H1 (cell line): ENCODE data around the gene FAM193B. TPM values are rescaled to one million over a fixed set of nuclear protein-coding genes. Genes with fewer than 3 reads are reported as not detected.

Experiments
- CTCF ChIA-PET: fragments of 300-600 bp; sonication (Branson Sonifier 250); formaldehyde crosslinking; loops from one replicate; lab custom pipeline; 2021; ENCODE audit not compliant: partially characterized antibody; lab: Charles Lee
- POLR2A ChIA-PET: fragments of 300-600 bp; sonication (Branson Sonifier 250); formaldehyde crosslinking; loops from one replicate; lab custom pipeline; 2021; ENCODE audit warnings: inconsistent platforms; ENCODE audit not compliant: partially characterized antibody; lab: Charles Lee
- DNase-seq, 2 experiments: peaks; one replicate each; pipeline versions ENCODE4 v3.0.0 to v3.0.0-alpha.2; 2010 to 2022; ENCODE audit warnings: low spot score in 2 of 2, low read depth in 1 of 2, mixed read lengths in 1 of 2
- FAIRE-seq: peaks from 2 replicates; lab custom pipeline; 2011; peaks lifted over from hg19 to GRCh38; lab: Jason Lieb, UNC
- H2AFZ ChIP-seq: 2 replicates; pipeline ENCODE4 v1.8.1; 2012; ENCODE audit warnings: low read length, inconsistent platforms
- H2AK5ac ChIP-seq: 2 replicates; pipeline ENCODE4 v1.6.1; 2013; ENCODE audit warnings: low read depth, low read length
- H2BK120ac ChIP-seq: replicated peaks from 2 replicates; pipeline ENCODE3; 2013; ENCODE audit warnings: low read depth, low read length, inconsistent platforms
- H2BK12ac ChIP-seq: 2 replicates; pipeline ENCODE4 v1.6.1; 2013; ENCODE audit warnings: low read depth, low read length
- H2BK15ac ChIP-seq: 2 replicates; pipeline ENCODE4 v1.6.1; 2013; ENCODE audit warnings: low read length
- H2BK20ac ChIP-seq: 2 replicates; pipeline ENCODE4 v1.6.1; 2013; ENCODE audit warnings: low read length
- H2BK5ac ChIP-seq: 2 replicates; pipeline ENCODE4 v1.6.1; 2013; ENCODE audit warnings: low read depth, low read length
- H3K14ac ChIP-seq: 2 replicates; pipeline ENCODE4 v1.6.1; 2013; ENCODE audit warnings: inconsistent platforms; ENCODE audit not compliant: insufficient read length
- H3K18ac ChIP-seq: 2 replicates; pipeline ENCODE4 v1.6.1; 2013; ENCODE audit warnings: low read length; ENCODE audit errors: extremely low read depth
- H3K23ac ChIP-seq: 2 replicates; pipeline ENCODE4 v1.6.1; 2013; ENCODE audit warnings: inconsistent platforms; ENCODE audit not compliant: insufficient read length
- H3K23me2 ChIP-seq: 2 replicates; pipeline ENCODE4 v1.6.1; 2013; ENCODE audit warnings: low read depth, low read length
- H3K27ac ChIP-seq: 2 replicates; pipeline ENCODE4 v1.6.1; 2011; ENCODE audit warnings: low read depth, low read length, inconsistent platforms
- H3K27me3 ChIP-seq, 4 experiments: replicated peaks in 1 of 4; 1 replicate in 1 of 4; 2 replicates in 3 of 4; pipeline versions ENCODE4 v1.6.1 to v1.8.1; 2011 to 2013; ENCODE audit warnings: low read length in 3 of 4, mild to moderate bottlenecking in 3 of 4, inconsistent platforms in 2 of 4, mixed read lengths in 2 of 4, moderate library complexity in 1 of 4; ENCODE audit not compliant: control insufficient read depth in 3 of 4, insufficient read depth in 3 of 4; ENCODE audit errors: extremely low read depth in 1 of 4
- H3K36me3 ChIP-seq, 4 experiments: 2 replicates each; pipeline versions ENCODE4 v1.6.1 to v1.8.1; 2011 to 2013; ENCODE audit warnings: mild to moderate bottlenecking in 4 of 4, low read length in 3 of 4, moderate library complexity in 2 of 4, control low read depth in 1 of 4, inconsistent platforms in 1 of 4; ENCODE audit not compliant: insufficient read depth in 4 of 4, control insufficient read depth in 2 of 4
- H3K4ac ChIP-seq: replicated peaks from 2 replicates; pipeline ENCODE3; 2013; ENCODE audit warnings: low read length, low read depth, mixed read lengths, inconsistent platforms; ENCODE audit not compliant: insufficient read length
- H3K4me1 ChIP-seq, 4 experiments: replicated peaks in 1 of 4; 1 replicate in 1 of 4; 2 replicates in 3 of 4; pipeline versions ENCODE4 v1.6.1 to v1.8.1; 2011 to 2013; ENCODE audit warnings: low read length in 3 of 4, inconsistent platforms in 2 of 4, mixed read lengths in 1 of 4; ENCODE audit not compliant: insufficient read depth in 4 of 4, control insufficient read depth in 3 of 4
- H3K4me2 ChIP-seq, 2 experiments: 2 replicates each; pipeline versions ENCODE4 v1.6.1 to v1.8.1; 2011 to 2013; ENCODE audit warnings: low read depth in 2 of 2, low read length in 2 of 2, control low read depth in 1 of 2, inconsistent platforms in 1 of 2, mild to moderate bottlenecking in 1 of 2; ENCODE audit not compliant: insufficient read depth in 1 of 2
- H3K4me3 ChIP-seq, 4 experiments: fragments of 200-600, 300-600 bp in 1 of 4; sonication (generic), shearing (Covaris generic), sonication (Bioruptor Twin) in 1 of 4; 2 replicates each; pipeline versions ENCODE4 v1.5.1 to v1.8.1; 2011 to 2016; ENCODE audit warnings: low read length in 4 of 4, low read depth in 3 of 4, control low read depth in 2 of 4, inconsistent platforms in 2 of 4, mild to moderate bottlenecking in 2 of 4, mixed read lengths in 1 of 4, moderate library complexity in 1 of 4; ENCODE audit not compliant: insufficient read depth in 2 of 4; ENCODE audit errors: extremely low read depth in 1 of 4
- H3K56ac ChIP-seq: replicated peaks from 2 replicates; pipeline ENCODE3; 2013; ENCODE audit warnings: low read depth, mild to moderate bottlenecking, mixed read lengths, low read length, inconsistent platforms; ENCODE audit not compliant: insufficient read length
- H3K79me1 ChIP-seq: 2 replicates; pipeline ENCODE4 v1.6.1; 2013; ENCODE audit warnings: low read depth, low read length, control low read depth
- H3K79me2 ChIP-seq, 2 experiments: 2 replicates each; pipeline versions ENCODE4 v1.6.1 to v1.8.1; 2012 to 2013; ENCODE audit warnings: low read length in 2 of 2, mild to moderate bottlenecking in 2 of 2, inconsistent platforms in 1 of 2; ENCODE audit not compliant: insufficient read depth in 2 of 2, control insufficient read depth in 1 of 2
- H3K9ac ChIP-seq, 4 experiments: replicated peaks in 1 of 4; 1 replicate in 1 of 4; 2 replicates in 3 of 4; pipeline versions ENCODE4 v1.6.1 to v1.8.1; 2011 to 2013; ENCODE audit warnings: low read depth in 3 of 4, low read length in 3 of 4, control low read depth in 2 of 4, mild to moderate bottlenecking in 2 of 4, moderate library complexity in 2 of 4, inconsistent platforms in 1 of 4; ENCODE audit errors: extremely low read depth in 1 of 4
- H3K9me3 ChIP-seq, 2 experiments: 2 replicates each; pipeline versions ENCODE4 v1.6.1 to v1.8.1; 2012 to 2013; ENCODE audit warnings: mild to moderate bottlenecking in 2 of 2, moderate library complexity in 2 of 2, control low read depth in 1 of 2, inconsistent platforms in 1 of 2, low read depth in 1 of 2, low read length in 1 of 2, mixed read lengths in 1 of 2; ENCODE audit not compliant: insufficient read depth in 2 of 2
- H4K20me1 ChIP-seq, 2 experiments: replicated peaks in 1 of 2; 2 replicates each; pipeline versions ENCODE3 to v1.8.1; 2011 to 2013; ENCODE audit warnings: inconsistent platforms in 2 of 2, low read length in 2 of 2, mild to moderate bottlenecking in 1 of 2; ENCODE audit not compliant: insufficient read depth in 2 of 2, control insufficient read depth in 1 of 2
- H4K5ac ChIP-seq: 2 replicates; pipeline ENCODE4 v1.6.1; 2013; ENCODE audit warnings: low read length, low read depth, mixed read lengths, inconsistent platforms; ENCODE audit not compliant: insufficient read length
- H4K8ac ChIP-seq: 2 replicates; pipeline ENCODE4 v1.8.0; 2013; ENCODE audit warnings: mild to moderate bottlenecking, moderate library complexity, low read length, inconsistent platforms; ENCODE audit not compliant: insufficient read depth; ENCODE audit errors: extremely low read depth
- H4K91ac ChIP-seq: replicated peaks from 2 replicates; pipeline ENCODE3; 2013; ENCODE audit warnings: low read length, mixed read lengths, inconsistent platforms; ENCODE audit not compliant: insufficient read length
- EP300 ChIP-seq, 2 experiments: IDR thresholded peaks; 1 replicate in 1 of 2; 2 replicates in 1 of 2; pipeline ENCODE4 v1.6.1; 2011 to 2012; ENCODE audit warnings: low read depth in 2 of 2, low read length in 2 of 2, mild to moderate bottlenecking in 2 of 2, borderline replicate concordance in 1 of 2, inconsistent platforms in 1 of 2, moderate library complexity in 1 of 2
- JUND ChIP-seq: IDR thresholded peaks from 2 replicates; pipeline ENCODE4 v1.6.1; 2011; ENCODE audit warnings: mild to moderate bottlenecking, improper control_type of control experiment, low read length
- SAP30 ChIP-seq: fragments of 300-600 bp; sonication (generic); IDR thresholded peaks from 2 replicates; pipeline ENCODE4 v1.7.1; 2012; ENCODE audit warnings: low read length, moderate library complexity, mild to moderate bottlenecking, inconsistent platforms; ENCODE audit not compliant: insufficient read depth, insufficient replicate concordance
- TCF12 ChIP-seq: IDR thresholded peaks from 2 replicates; pipeline ENCODE4 v1.6.1; 2011; ENCODE audit warnings: low read depth, mild to moderate bottlenecking, low read length
- ZNF274 ChIP-seq: IDR thresholded peaks from 2 replicates; pipeline ENCODE4 v1.7.0; 2012; ENCODE audit warnings: low read length, borderline replicate concordance; ENCODE audit errors: extremely low read depth
- WGBS, 2 experiments: shearing (Covaris generic) in 1 of 2; methylation state at CpG; one replicate each; pipeline versions ENCODE4 v1.1.6 to v1.1.7; 2013 to 2015; ENCODE audit warnings: low lambda C conversion rate in 2 of 2, mixed read lengths in 2 of 2, inconsistent platforms in 1 of 2, low coverage in 1 of 2, missing lambda C conversion rate in 1 of 2; ENCODE audit not compliant: insufficient replicate concordance in 2 of 2, insufficient coverage in 1 of 2, insufficient read length in 1 of 2; ENCODE audit errors: extremely low coverage in 1 of 2, missing lambda C conversion rate in 1 of 2; 5-methylcytosine and 5-hydroxymethylcytosine counted together
- polyA plus RNA-seq, 7 experiments: library from polyadenylated mRNA; depleted of rRNA in 3 of 7; stranded (reverse) in 5 of 7; unstranded in 2 of 7; fragments of >200 nt in 5 of 7; fragments of 200-250 nt in 2 of 7; gene quantifications; 1 replicate in 5 of 7; 2 replicates in 1 of 7; 4 replicates in 1 of 7; pipeline versions ENCODE4 v1.2.1 to v1.2.3, GENCODE V29; 2011 to 2013; ENCODE audit warnings: missing spikeins in 2 of 7, mixed read lengths in 2 of 7
- total RNA-seq: library from RNA; stranded (reverse); fragmentation: NEBNext Ultra II Directional; extraction: Animal tissue kit (Norgen Biotek cat#: 25700); gene quantifications from 2 replicates; pipeline ENCODE4 v1.2.1, GENCODE V29; 2021
- TF ChIP-seq, protein P1 (sequence below), 3 experiments: IDR thresholded peaks; 1 replicate in 2 of 3; 2 replicates in 1 of 3; pipeline versions ENCODE4 v1.5.1 to v1.6.1; 2011; ENCODE audit warnings: low read length in 3 of 3, mild to moderate bottlenecking in 3 of 3, inconsistent platforms in 2 of 3, low read depth in 1 of 3, moderate library complexity in 1 of 3; ENCODE audit not compliant: insufficient read depth in 1 of 3; ENCODE audit errors: control extremely low read depth in 1 of 3

FAM193B gene
- total and polyA plus RNA-seq, 2 of the 8 experiments (the other 6 are each of a cell fraction or from before 2014, with no cell fraction given) = 49.9 to 69.8 TPM

DNA sequence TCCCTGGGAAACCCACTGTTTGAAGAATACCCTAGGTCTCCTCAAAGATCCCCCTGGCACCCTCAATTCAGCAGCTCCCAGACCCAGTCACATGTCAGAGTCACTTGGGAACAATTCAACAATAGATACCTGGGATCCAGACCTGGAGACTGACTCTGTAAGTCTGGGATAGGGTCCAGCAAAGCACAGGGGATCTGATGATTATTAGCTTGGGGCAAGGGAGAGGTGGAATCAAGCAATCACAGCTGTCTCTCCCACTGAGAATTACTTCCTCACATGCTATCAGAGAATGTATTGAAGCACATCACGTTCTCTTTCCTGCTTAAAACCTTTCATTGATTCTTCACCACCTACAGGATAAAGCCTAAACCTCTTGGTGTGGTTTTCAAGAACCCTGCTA lies 5.9 kb downstream of the FAM193B start:
- ChIA-PET POLR2A (no interaction called here), CTCF (interaction anchor here (0.9 to 1.7 kb wide), 4 partner anchors 9 to 59 kb away, joined by 3 to 8 read pairs (median 3); no protein-coding TSS in a partner anchor)

More for the DNA sequence above, 5.9 kb downstream of the FAM193B start:
- Histone ChIP-seq H2BK20ac (no peak overlapping the region), H4K20me1 (peaks cover 16 to 31% of the 10 kb centered on the region in 2 experiments), H3K9me3 (no peaks in the 10 kb centered on the region), H3K9ac (no peak overlapping the region), H3K36me3 (peaks cover 0 to 25% (median 6%) of the 10 kb centered on the region in 4 experiments; a peak in 3 of 8 replicates), H2BK15ac (no peak overlapping the region), H2BK120ac (no peak overlapping the region), H3K79me1 (peaks cover 14% of the 10 kb centered on the region), H4K91ac (no peak overlapping the region), H3K79me2 (peaks cover 3 to 91% of the 10 kb centered on the region in 2 experiments; a peak in 3 of 4 replicates), H3K18ac (no peak overlapping the region), H2BK5ac (no peak overlapping the region), H3K4me3 (no peak overlapping the region), H3K23ac (no peak overlapping the region), H3K56ac (no peak overlapping the region), H3K27me3 (no peaks in the 10 kb centered on the region), H3K23me2 (peaks cover under 1% of the 10 kb centered on the region; the same call in 1 of the 2 replicates), H3K4me1 (peaks cover 3 to 5% (median 5%) of the 10 kb centered on the region in 4 experiments; a peak in 6 of 7 replicates), H3K27ac (no peak overlapping the region), H4K8ac (no peak overlapping the region), H2AK5ac (no peak overlapping the region), H3K4ac (no peak overlapping the region), H4K5ac (no peak overlapping the region), H2AFZ (no peak overlapping the region), H3K4me2 (no peak overlapping the region), H3K14ac (no peak overlapping the region), H2BK12ac (no peak overlapping the region)
- FAIRE-seq (no peak), DNase-seq (no peak)
- no peak for TF ChIP-seq TCF12
- no peak for TF ChIP-seq SAP30
- no peak for TF ChIP-seq EP300 (IDR thresholded peaks at IDR 0.05; ENCODE audit: borderline replicate concordance in 1 of 2, low read depth in 2 of 2, low read length in 2 of 2)
- TF ChIP-seq JUND = no peak
- no peak for TF ChIP-seq ZNF274
- TF ChIP-seq, protein P1, sequence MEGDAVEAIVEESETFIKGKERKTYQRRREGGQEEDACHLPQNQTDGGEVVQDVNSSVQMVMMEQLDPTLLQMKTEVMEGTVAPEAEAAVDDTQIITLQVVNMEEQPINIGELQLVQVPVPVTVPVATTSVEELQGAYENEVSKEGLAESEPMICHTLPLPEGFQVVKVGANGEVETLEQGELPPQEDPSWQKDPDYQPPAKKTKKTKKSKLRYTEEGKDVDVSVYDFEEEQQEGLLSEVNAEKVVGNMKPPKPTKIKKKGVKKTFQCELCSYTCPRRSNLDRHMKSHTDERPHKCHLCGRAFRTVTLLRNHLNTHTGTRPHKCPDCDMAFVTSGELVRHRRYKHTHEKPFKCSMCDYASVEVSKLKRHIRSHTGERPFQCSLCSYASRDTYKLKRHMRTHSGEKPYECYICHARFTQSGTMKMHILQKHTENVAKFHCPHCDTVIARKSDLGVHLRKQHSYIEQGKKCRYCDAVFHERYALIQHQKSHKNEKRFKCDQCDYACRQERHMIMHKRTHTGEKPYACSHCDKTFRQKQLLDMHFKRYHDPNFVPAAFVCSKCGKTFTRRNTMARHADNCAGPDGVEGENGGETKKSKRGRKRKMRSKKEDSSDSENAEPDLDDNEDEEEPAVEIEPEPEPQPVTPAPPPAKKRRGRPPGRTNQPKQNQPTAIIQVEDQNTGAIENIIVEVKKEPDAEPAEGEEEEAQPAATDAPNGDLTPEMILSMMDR (IDR thresholded peaks at IDR 0.05; ENCODE audit: control extremely low read depth in 1 of 3, insufficient read depth in 1 of 3, low read depth in 1 of 3, low read length in 3 of 3) = no peak
- WGBS, 2 experiments = 95% methylated on average over 1 of the region's 1 CpG; no CpG with 5 or more reads in 1 of the 2 experiments
